SKM-1 treated with dmso at 0.1 percent for 144 hours (cell line): ENCODE data around the gene ATRN.

Experiments
- DNase-seq: peaks from one replicate; lab custom pipeline; 2025; ENCODE audit not compliant: unreplicated experiment; lab: John Stamatoyannopoulos, UW

The ATRN gene

DNA sequence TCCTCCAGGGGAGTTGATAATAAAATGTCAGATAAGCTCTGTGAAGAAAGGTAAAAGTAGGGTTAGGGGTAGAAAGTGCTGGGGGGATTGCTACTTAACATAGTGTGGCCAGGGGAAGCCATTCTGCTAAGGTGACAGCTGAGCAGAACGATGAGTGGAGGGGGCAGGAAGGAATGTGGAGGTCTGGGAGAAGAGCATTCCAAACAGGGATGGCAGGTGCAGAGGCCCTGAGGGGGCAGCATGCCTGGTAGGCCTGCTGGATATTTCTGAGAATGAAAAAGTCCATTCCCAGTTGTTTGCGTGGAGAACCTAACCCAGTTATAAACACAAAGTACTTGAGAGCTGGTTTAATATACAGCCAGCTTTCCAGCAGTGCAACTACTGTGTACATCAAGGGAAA lies 183.1 kb downstream of the ATRN start:
- DNase-seq = no peak

DNA sequence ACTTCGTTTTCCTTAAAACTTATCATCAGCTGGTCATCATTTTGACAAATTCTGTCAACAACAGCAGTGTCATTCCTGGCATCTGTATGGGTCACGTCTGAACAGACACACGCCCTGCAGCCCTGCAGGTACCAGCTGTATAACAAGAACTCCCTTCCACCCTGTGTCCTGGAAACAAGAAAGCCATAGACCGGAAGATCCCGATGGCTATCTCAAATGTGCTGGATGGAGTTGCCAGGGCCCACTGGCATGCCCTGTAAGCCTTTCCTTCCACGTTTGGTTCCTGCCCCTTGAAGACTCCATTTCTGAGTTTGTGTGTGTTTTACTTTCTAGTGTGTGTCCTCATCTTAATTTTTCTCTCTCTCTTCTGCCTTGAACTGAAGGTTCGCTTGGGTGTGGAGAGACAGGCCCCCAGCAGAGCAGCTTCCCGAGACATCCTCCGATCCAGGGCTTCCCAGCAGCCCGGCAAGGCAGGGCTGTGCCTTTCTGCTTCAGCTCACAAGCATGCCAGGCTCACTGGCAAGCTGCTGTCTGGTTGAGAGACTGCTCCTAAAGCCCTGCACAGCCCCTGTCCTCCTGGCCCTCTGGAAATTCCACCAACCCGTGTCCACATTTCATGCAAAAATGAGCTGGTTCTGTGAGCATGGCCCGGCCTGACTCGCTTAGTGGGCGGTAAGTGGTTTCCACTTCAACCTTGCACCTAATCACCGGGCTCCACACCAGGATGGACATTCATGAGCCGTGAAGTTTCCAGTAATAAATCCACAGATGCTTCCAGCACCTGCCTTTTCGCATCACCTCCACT lies 183.7 kb downstream of the ATRN start:
- no peak for DNase-seq

DNA sequence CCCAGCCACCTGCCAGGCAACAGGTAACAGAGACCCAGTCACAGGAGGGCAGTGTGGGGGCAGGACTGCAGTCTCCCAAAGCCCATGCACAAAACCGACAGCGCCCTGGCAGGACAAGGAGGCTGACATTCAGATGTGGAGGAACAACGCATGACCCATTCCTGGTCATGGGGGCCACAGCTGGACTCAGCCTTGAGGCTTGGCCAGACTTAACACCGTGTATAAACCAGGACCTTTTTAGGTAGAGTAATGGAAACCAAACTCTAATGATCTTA lies 184.2 kb downstream of the ATRN start:
- DNase-seq = no peak

DNA sequence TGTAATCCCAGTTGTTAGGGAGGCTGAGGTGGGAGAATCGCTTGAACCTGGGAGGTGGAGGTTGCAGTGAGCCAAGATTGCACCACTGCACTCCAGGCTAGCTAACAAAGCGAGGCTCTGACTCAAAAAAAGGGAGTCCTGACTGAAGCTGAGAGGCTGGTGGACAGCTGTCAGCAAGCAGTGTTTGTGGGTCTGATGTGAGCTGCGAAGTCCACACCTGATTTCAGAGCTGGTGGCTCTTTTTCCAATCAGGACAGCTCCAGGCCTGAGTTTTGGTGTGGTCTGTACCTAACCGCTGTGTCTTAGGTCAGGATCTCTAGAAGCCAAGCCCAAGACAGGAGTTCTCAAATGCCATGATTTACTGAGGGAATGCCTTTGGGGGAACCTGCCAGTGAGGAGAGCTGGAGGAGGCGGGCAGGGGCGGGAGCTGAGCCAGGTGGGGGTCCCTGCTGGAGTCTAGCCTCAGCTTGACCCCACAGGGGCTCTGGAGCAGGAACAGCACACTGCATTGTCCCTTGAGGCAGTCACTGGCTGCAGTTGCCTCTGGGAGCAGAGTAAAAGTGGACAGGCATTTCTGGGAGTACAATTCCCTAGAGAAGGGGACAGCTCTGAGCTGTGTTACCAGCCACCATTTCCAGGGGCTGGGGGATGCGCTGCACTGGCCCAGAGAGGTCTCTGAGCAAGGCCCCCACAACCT lies 187.3 kb downstream of the ATRN start:
- no peak for DNase-seq

DNA sequence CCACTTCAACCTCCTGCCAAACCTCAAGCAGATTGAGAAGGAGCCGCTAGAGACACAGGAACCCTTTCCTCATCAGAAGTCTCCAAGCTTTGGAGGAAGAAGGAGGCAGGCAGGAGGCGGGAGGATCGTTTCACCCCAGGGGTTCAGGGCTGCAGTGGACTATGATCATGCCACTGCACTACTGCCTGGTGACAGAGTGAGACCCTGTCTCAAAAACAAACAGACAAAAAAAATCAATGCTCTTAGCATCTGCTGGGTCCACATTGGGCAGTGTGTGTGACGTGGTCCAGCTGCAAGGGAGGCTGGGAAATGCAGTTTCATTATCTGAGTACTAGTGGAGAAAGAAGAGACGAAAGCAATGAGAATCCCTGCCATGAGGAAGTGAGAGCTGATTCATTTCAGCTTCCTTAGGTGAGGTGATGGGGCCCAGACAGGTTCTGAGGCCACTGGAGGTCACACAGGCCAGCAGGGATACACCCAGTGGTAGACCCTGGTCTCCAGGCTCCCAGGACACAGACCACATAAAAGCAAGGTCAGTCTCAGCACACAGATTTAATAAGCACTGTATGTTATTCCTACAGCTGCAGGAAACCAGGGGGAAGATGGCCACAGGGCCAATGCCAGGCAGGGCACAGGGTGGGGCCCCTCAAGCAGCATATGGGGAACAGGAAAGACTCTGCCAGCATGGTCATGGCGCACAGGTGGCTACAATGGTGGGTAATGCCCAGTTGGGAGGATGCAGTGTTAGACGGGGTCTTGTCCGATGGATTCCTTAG lies 188.1 kb downstream of the ATRN start:
- peak; percentile 28 for DNase-seq

DNA sequence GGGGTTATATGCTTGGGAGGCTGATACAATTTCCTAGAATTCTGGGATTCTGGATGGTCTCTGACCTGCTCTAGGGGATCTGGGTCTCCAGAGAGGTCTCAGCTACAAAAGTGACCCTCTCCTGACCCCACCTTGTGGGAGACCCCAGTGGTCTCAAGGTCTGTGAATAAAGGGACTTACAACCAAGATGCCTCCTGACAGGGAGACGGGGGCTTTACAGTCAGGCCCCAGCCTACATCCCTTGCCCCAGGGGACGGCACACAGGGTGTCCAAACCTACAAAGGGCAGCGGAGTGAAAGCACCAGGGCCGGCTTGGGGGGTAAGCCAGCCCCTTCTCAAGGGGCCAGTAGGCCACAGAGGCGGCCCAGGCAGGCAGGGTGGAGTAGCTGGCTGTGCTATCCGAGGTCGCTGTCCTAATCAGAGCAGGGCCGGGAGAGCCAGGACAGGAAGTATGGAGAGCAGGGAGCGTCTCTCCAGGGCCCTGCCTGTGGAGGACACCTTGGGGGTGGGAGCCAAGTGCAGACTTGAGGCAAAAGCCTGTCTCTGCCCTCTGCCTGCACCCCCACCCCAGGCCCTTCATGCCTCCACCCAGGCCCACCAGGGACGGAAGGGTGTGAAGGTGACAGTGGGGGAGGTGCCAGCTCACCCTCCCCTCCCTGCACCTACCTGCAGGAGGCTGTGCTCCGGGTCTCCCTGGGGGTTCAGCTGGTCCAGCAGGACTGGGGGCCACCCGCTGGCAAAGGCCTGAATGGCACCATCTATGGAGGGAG lies 188.9 kb downstream of the ATRN start:
- no peak for DNase-seq

DNA sequence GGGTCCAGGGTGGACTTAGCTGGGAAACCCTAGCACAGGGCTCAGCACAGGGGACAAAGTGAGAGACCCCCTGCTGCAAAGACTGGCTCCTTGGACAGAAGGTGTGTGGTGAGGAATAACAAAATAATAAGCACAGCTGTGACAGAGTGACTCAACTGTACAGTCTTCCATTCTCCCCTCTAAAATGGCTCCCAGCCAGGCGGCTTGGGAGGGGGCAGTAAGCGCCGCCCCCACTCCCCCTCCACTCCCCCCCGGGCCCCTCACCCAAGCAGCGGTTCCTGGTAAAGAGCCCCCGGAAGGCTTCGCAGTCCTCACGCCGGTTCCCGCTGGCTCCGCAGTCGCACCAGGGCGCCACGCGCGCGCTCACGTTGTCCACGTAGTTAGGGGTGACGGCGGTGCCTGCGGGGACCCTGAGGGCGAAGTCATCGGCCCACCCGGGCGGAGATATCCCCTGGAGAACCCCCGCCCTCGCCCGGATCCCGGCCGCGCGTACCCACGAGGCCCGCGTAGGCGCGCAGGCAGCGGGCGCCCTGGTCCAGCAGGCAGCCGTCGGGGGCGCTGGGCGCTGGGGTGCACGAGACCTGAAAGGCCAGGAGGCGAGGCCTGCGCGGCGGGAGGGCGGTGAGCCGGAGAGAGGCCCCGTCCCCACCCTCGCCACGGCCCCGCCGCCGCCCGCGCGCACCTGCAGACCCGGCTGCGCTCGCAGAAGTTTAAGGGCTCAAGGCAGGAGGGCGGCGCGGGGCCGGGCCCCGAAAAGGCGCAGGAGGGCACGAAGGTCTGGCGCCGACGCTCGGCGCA lies 189.6 kb downstream of the ATRN start:
- no peak for DNase-seq

DNA sequence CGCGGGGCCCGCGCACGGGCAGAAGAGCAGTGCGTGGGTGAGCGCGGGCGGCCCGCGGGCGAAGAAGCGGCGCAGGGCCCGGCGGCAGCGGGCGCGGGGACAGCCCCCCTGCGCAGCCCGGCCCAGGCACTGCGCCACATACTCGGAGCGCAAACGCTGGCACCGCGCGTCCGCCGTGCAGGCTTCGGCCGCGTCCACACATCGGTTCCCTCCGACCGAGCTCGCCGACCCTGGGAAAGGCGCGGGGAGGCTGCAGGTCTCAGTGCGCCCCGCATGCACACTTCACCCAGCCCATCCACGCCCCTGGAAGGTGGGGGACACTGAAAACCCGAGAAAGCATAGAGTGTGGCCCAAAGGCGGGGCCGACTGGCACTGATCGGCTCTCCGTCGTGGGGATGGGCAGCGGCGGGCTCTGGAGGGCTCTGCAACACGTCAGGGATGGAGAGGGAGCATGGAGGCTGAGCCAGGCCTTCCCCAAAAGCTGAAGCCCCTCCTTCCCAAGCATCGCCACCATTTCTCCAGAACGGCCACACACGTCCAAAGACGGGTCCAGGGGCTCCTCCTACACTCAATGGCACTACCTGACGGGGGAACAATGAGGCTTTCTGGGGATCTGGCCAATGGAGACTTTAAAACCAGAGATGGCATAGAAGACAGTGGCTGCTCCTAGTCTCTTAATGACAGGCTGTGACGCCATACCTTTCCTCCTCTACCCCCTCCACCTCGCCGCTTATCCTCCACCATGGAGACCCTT lies 190.4 kb downstream of the ATRN start:
- DNase-seq = no peak

DNA sequence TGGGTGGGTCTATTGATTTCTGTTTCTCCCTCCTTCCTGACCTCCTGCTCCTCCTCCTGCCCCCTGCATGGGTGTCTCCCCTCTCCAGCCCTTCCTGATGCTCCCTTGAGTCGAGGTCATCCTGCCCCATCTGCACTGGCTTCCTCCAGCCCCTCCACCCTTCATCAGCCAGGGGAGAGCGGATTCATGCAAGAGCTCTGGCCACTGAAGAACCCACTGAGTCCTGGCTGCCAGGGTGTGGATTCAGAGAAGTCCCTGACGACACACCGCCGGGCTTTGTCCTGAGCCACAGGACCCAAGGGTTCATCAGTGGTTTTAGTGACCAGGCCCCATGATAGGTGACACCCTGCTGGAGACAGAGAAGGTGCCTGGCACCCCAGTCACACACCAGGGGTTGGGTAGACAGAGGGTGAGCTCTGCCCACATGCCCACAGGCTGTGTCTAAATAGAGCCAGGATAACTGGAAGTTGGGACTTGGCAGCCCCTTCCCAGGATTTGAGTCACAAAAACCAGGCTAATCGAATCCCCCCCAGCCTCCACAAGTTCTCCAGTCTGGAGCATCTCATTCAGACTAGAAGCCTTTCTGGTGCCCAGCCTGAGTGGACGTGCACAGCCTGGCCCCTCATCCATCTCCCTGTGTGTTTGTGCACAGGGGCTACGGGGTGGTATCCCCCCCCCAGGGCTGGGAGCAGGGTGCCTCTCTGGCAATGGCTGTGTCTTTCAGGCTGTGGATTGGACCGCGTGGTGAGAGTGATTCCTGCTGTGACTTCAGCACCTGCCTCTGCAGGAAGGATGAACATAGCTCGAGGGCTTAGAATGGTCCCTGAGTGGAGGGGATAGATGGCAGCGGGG lies 191.2 kb downstream of the ATRN start:
- DNase-seq = no peak

DNA sequence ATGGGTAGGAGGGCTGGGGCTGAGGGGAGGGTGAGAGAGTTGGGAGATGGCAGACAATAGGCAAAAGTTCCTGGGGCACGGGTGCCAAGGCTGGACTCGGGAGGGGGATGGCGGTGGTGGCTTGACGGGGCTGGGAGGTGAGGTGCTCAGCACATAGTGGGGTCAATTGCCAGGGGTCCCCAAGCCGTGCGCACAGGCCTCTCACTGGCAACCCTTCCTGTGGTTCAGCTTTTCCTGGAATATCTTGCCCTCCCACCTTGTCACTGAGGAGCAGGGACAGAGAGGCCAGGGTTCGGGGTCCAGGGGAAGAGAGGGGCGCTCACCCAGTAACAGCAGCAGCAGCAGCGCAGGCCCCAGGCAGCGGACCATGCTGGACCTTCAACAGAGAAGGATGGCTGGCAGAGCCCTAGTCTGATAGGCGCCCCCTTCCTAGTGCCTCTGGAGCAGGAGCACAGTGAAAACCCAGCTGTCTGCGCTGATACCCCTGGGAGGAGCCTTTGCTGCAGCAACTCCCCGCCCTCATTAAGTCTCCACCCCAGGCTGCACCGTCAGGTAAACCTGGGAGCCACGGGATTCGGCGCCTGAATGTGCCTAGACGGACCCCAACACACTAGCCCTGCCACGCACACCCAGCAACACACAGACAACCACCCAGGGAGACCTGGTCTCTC lies 192.3 kb downstream of the ATRN start, which contains the start of gene GFRA4:
GFRA4 (minus strand) TSS at position 369 of the 671 bp plus-strand sequence; CDS start at position 369, 0 bp downstream.
- no peak for DNase-seq

DNA sequence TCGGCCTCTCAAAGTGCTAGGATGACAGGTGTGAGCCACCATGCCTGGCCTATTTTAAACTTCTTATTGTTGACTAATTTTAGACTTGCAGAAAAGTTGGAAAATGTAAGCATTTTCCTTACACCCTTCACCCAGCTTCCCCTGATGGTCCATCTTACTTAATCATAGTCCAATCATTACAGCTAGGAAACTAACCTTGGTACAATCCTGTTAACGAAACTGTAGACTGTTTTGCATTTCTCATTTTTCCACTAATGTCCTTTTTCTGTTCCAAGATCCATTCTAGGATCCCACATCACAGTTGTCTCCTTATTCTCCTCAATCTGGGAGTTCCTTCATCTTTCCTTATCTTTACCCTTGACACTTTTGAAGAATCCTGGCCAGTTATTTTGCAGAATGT lies 193.0 kb downstream of the ATRN start:
- DNase-seq = no peak

DNA sequence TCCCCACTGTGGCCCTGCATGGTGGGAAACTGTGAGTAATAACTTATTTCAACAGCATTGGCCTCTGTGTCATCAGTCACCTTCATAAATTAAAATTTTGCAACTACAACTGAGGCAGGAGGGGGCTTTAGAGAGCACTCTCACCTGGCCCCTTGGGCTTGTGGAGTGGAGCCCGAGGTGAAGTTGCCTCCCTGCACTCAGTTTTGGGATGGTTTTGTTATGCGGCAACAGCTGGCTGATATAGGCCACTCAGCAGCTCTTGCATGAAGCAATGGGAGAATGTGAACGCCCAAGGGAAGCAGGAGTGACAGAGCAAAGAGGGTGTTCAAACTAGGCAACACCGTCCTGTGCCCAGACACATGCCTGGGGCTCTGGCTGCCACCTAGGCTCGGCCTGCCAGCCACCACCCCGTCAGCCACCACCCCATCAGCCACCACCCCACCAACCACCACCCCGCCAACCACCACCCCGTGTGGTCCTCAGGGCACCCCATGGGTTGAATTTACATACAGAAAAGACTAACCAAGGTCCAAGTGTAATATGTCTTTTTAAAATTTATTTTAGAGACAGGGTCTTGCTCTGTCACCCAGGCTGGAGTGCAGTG lies 196.7 kb downstream of the ATRN start:
- no peak for DNase-seq

DNA sequence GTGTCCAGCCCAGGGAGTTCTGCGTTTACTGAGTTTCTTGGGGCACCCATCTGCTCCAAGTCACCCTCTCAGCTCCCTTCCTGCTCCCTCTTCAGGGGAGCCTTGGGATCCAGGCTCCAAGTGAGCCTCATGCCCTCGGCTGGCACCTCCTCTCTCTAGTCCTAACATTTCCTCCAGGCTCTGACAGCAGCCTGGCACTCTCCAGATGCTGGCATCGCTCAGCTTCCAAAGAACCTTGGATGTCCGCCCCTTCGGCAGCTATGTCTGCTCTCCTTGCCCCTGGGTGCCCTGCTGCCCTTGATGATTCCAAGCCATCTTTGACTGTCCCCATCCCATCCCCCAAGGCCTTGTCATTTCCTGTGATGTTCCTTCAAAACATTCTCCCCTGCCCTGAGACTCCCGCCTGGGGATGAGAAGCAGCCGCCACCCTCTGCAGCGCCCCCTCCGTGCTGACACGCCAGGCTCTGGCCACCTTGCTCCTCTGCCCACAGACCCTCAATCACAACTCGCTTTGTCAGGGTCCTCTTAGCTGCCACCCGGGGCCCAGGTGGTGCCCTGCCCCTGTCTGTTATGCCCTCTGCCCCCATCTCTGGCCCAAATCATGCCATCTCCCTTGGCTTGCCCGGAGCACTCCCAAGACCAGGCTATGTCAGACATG lies 199.0 kb downstream of the ATRN start:
- no peak for DNase-seq

DNA sequence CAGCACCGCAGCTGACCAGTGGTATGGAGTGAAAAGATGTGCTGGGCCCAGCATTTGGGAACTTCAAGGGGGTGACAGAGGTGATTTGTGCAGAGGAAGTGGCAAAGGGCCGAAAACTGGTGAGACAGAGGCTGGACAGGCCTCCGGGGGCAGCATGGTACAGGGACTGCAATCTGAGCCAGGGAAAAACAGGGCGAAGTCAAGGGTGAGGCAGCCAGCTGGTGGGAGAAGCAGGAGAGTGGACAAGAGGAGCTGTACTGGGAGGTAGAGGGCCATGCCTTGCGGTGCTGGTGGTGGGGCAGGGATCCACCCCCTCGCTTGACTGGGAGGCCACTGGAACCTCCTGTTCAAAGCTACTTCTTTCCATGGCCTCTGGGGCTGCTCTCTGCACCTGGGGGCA lies 199.7 kb downstream of the ATRN start:
- no peak for DNase-seq

DNA sequence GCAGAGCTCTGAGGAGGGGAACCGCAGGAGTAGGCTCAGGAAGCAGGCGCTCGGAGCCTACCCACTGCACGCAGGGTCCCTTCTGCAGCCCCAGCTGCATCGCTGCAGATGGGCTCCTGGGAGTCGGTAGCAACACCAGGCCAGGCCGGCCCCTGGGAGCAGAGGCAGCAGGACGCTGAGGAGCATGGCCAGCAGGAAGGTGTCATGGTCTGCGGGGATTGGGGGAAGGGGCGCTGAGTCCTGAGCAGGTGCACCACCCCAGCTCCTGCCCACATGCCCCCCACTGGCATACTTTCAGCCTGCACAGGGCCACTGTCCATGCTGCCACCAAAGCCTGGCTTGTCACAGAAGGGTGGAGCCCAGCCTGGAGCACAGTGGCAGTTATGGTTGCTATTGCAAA lies 200.1 kb downstream of the ATRN start:
- DNase-seq = no peak

DNA sequence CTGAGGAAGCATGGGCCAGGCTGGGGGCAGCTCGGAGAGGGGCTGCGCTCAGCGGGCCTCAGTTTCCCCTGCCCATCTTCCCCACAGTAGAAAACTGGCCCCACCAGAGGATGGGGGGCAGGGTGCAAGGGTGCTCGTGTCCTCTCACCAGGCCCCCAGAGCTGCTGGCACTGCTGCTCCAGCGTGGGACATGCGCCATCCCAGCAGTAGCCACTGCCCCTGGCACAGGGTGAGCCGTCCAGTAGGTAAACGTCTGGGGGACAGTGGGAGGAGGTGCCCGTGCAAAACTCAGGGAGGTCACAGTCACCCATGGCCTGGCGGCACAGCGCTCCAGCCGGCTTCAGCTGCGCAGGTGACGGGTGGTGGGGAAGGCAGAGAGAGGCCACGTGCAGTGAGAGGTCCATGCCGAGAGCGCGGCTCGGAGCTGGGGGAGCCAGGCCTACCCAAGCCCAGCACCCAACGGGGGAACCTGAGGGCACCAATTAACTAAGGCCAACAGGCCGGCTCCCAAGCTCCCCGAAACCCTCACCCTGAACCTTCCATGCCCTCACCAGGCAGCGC lies 201.2 kb downstream of the ATRN start:
- DNase-seq = no peak

DNA sequence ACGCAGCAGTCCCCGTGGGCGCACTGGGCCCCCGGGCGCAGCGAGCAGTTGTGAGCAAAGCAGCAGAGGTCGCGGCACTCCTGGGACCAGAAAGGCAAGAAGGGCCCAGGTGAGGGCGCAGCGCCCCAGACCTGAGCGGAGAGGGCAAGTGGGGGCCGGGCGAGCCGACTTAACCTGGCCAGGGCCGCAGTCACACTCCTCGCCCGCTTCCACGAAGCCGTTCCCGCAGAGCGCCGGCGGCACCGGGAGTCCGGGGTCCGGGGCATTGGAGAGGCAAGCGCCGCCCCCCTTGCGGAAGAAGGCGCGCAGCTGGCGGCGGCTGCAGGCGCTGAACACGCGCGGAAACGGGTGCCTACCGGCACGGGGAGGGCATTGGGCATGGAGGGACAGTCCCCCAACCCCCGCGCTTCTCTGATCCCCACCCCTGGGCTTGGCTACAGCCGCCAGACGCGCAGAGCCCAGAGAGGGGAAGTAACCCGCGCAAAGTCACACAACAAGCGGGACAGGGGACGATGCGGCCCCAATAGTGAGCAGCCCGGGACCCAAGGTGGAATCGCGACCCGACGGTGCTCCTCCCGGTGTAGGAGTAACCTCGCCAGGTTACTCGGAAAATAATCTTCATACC lies 201.8 kb downstream of the ATRN start:
- DNase-seq = no peak
